Gastroesophageal sphincter (tissue), 3 donors: Measurements from ENCODE around the gene HSPBAP1.

Experiments
- CTCF ChIP-seq, 4 experiments: fragments of 200-600 bp in 2 of 4; fragments of 450-650 bp in 2 of 4; sonication (generic) in 1 of 4; IDR thresholded peaks; one replicate each; pipeline ENCODE4 v1.5.1; 2017 to 2019; ENCODE audit warnings: antibody characterized with exemption in 4 of 4, mild to moderate bottlenecking in 2 of 4, moderate library complexity in 2 of 4
- EP300 ChIP-seq: sonication (generic); formaldehyde crosslinking; IDR thresholded peaks from one replicate; pipeline ENCODE4 v1.6.1; 2017; ENCODE audit warnings: antibody characterized with exemption, mild to moderate bottlenecking
- POLR2A ChIP-seq, 2 donors: fragments of 450-650 bp; IDR thresholded peaks; one replicate each; pipeline ENCODE4 v1.6.1; 2017; ENCODE audit warnings: antibody characterized with exemption in 2 of 2, mild to moderate bottlenecking in 2 of 2, moderate library complexity in 1 of 2
- POLR2AphosphoS5 ChIP-seq: sonication (generic); formaldehyde crosslinking; IDR thresholded peaks from one replicate; pipeline ENCODE4 v1.6.1; 2017; ENCODE audit warnings: antibody characterized with exemption

GRCh38 chr3:122728756-122729514, 64.7 kb downstream of the HSPBAP1 start:
- TF ChIP-seq EP300 (no peak), CTCF (IDR thresholded peaks at IDR 0.05) (no peak), POLR2A (IDR thresholded peaks at IDR 0.05) (no peak), POLR2AphosphoS5 (no peak)
